Measurements from ENCODE around the gene LRCH1.

The LRCH1 gene

DNA sequence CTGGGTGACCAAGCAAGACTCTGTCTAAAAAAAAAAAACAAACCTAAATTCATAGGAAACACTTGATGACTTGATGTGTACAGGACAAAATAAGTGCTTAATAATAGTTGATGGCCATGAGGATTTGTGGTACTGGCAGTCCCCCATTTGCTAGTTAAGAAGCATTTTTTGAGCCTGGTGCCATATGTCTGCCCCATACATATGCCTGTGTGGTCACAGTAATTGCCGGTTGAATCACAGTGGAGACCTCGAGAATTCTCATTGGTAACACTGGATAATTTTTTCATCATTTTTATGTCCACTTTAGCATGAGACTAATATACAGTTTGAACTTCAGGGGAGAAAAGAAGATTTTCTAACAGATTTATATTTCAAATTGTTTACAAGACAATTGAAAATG, 79.2 kb downstream of the LRCH1 start:
- WGBS, 2 donors (ENCODE audit: extremely low coverage in 2 of 2, insufficient read length in 2 of 2, insufficient replicate concordance in 1 of 2), result no CpG with 5 or more reads among the region's 2 CpGs
- H3K27ac ChIP-seq (replicated peaks; ENCODE audit: low read length), result no peak overlapping the region

DNA sequence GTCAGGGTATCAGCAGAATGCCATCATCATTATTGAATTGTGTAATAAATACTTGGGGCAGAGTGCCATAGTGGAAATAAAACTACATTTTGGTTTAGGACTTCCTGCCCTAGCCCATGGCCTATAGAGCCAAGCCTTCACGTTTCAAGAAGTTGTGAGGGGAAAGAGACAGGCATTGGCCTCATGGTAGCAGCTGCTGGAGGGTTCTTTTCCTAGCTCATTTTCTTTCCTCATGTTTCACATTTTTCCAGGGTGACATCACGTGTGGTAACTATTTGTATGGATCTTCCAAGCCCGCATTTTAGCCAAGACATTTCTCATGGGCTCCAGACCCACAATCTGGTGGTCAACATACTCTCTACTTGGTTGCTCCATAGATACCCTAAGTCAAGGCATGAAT, 80.4 kb downstream of the LRCH1 start:
- H3K9ac ChIP-seq (ENCODE audit: low read depth, low read length, poor library complexity), result no peak overlapping the region
- peaks cover 3 to 12% of the 10 kb centered on the region in 2 donors for H3K4me1 ChIP-seq (ENCODE audit: control insufficient read depth in 2 of 2, insufficient read depth in 1 of 2, low read depth in 1 of 2, low read length in 2 of 2)
- no peak overlapping the region for H3K4me2 ChIP-seq (ENCODE audit: insufficient read depth, low read length, poor library complexity, severe bottlenecking)
- H2AFZ ChIP-seq (ENCODE audit: low read length), result no peak overlapping the region
- H4K91ac ChIP-seq (ENCODE audit: low read depth, low read length, poor library complexity), result no peak overlapping the region
- no peaks in the 10 kb centered on the region for H3K27me3 ChIP-seq (ENCODE audit: control insufficient read depth in 3 of 3, insufficient read depth in 3 of 3, low read depth in 1 of 3, low read length in 3 of 3)
- H3K23ac ChIP-seq (ENCODE audit: low read depth, low read length, poor library complexity), result no peak overlapping the region
- H3K79me1 ChIP-seq (ENCODE audit: low read depth, low read length), result no peaks in the 10 kb centered on the region
- no peak overlapping the region for H2AK5ac ChIP-seq (ENCODE audit: low read depth, low read length)
- no peak overlapping the region for H2BK5ac ChIP-seq (ENCODE audit: low read length)
- no peak for DNase-seq (ENCODE audit: low spot score)
- no peak overlapping the region for H3K18ac ChIP-seq (ENCODE audit: low read length)
- H4K8ac ChIP-seq (ENCODE audit: low read depth, low read length), result no peak overlapping the region
- H2BK12ac ChIP-seq (ENCODE audit: low read length), result no peak overlapping the region
- no peaks in the 10 kb centered on the region for H3K36me3 ChIP-seq (replicated peaks in 1 of 2; ENCODE audit: control insufficient read depth in 2 of 2, insufficient read depth in 2 of 2, low read length in 2 of 2)
- H3K4ac ChIP-seq (ENCODE audit: low read length), result no peak overlapping the region
- no peak overlapping the region for H2BK120ac ChIP-seq (ENCODE audit: low read depth, low read length)
- no peak overlapping the region for H3K27ac ChIP-seq (replicated peaks; ENCODE audit: low read length)
- H3K14ac ChIP-seq (ENCODE audit: low read length), result no peak overlapping the region
- no peak overlapping the region for H3K4me3 ChIP-seq (ENCODE audit: low read length in 2 of 2)
- WGBS, 2 donors (ENCODE audit: extremely low coverage in 2 of 2, insufficient read length in 2 of 2, insufficient replicate concordance in 1 of 2), result no CpG with 5 or more reads among the region's 3 CpGs
- no peak overlapping the region for H2BK15ac ChIP-seq (ENCODE audit: low read length)
- H3K9me3 ChIP-seq (replicated peaks in 1 of 2; ENCODE audit: control insufficient read depth in 2 of 2, insufficient read depth in 1 of 2, low read depth in 1 of 2, low read length in 2 of 2), result no peaks in the 10 kb centered on the region

More for the DNA sequence above, 79.2 kb downstream of the LRCH1 start:
- Histone ChIP-seq H3K4me2 (ENCODE audit: insufficient read depth, low read length, poor library complexity, severe bottlenecking) (no peak overlapping the region), H2BK5ac (ENCODE audit: low read length) (no peak overlapping the region), H4K8ac (ENCODE audit: low read depth, low read length) (no peak overlapping the region), H3K4me1 (ENCODE audit: control insufficient read depth in 2 of 2, insufficient read depth in 1 of 2, low read depth in 1 of 2, low read length in 2 of 2) (peaks cover 3 to 11% of the 10 kb centered on the region in 2 donors), H3K79me1 (ENCODE audit: low read depth, low read length) (no peaks in the 10 kb centered on the region), H3K27me3 (ENCODE audit: control insufficient read depth in 3 of 3, insufficient read depth in 3 of 3, low read depth in 1 of 3, low read length in 3 of 3) (no peaks in the 10 kb centered on the region), H3K36me3 (replicated peaks in 1 of 2; ENCODE audit: control insufficient read depth in 2 of 2, insufficient read depth in 2 of 2, low read length in 2 of 2) (no peaks in the 10 kb centered on the region), H4K91ac (ENCODE audit: low read depth, low read length, poor library complexity) (no peak overlapping the region), H3K4ac (ENCODE audit: low read length) (no peak overlapping the region), H3K18ac (ENCODE audit: low read length) (no peak overlapping the region), H3K9me3 (replicated peaks in 1 of 2; ENCODE audit: control insufficient read depth in 2 of 2, insufficient read depth in 1 of 2, low read depth in 1 of 2, low read length in 2 of 2) (no peaks in the 10 kb centered on the region), H2BK12ac (ENCODE audit: low read length) (no peak overlapping the region), H3K23ac (ENCODE audit: low read depth, low read length, poor library complexity) (no peak overlapping the region), H2AK5ac (ENCODE audit: low read depth, low read length) (no peak overlapping the region), H2AFZ (ENCODE audit: low read length) (no peak overlapping the region), H3K14ac (ENCODE audit: low read length) (no peak overlapping the region), H3K4me3 (ENCODE audit: low read length in 2 of 2) (no peak overlapping the region), H2BK120ac (ENCODE audit: low read depth, low read length) (no peak overlapping the region), H2BK15ac (ENCODE audit: low read length) (no peak overlapping the region), H3K9ac (ENCODE audit: low read depth, low read length, poor library complexity) (no peak overlapping the region)
- DNase-seq (ENCODE audit: low spot score), result no peak

DNA sequence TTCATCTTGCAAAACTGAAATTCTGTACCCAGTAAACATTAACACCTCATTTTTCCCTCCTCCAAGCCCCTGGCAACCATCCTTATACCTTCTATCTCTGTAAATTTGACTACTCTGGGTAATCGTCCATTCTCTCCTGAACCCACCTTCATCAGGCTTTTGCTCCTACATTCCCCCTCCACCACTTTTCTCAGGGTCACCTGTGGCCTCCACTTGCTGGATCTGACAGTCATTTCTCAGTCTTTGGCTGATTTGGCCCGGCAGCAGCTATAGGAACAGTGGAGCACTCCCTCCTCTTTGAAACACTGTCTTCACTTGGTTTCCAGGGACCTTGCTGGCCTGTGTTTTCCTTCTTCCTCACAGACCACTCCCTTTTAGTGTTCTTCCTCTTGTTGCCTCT, 83.5 kb downstream of the LRCH1 start:
- Histone ChIP-seq H3K4ac (ENCODE audit: low read length) (no peak overlapping the region), H2BK12ac (ENCODE audit: low read length) (no peak overlapping the region), H3K36me3 (replicated peaks in 1 of 2; ENCODE audit: control insufficient read depth in 2 of 2, insufficient read depth in 2 of 2, low read length in 2 of 2) (no peaks in the 10 kb centered on the region), H3K4me3 (ENCODE audit: low read length in 2 of 2) (no peak overlapping the region), H2AFZ (ENCODE audit: low read length) (no peak overlapping the region), H3K4me1 (ENCODE audit: control insufficient read depth in 2 of 2, insufficient read depth in 1 of 2, low read depth in 1 of 2, low read length in 2 of 2) (peaks cover 0 to 5% of the 10 kb centered on the region in 2 donors), H4K91ac (ENCODE audit: low read depth, low read length, poor library complexity) (no peak overlapping the region), H2AK5ac (ENCODE audit: low read depth, low read length) (no peak overlapping the region), H2BK15ac (ENCODE audit: low read length) (no peak overlapping the region), H3K9me3 (replicated peaks in 1 of 2; ENCODE audit: control insufficient read depth in 2 of 2, insufficient read depth in 1 of 2, low read depth in 1 of 2, low read length in 2 of 2) (no peaks in the 10 kb centered on the region), H3K4me2 (ENCODE audit: insufficient read depth, low read length, poor library complexity, severe bottlenecking) (no peak overlapping the region), H2BK5ac (ENCODE audit: low read length) (no peak overlapping the region), H4K8ac (ENCODE audit: low read depth, low read length) (no peak overlapping the region), H3K23ac (ENCODE audit: low read depth, low read length, poor library complexity) (no peak overlapping the region), H3K79me1 (ENCODE audit: low read depth, low read length) (no peaks in the 10 kb centered on the region), H2BK120ac (ENCODE audit: low read depth, low read length) (no peak overlapping the region), H3K27me3 (ENCODE audit: control insufficient read depth in 3 of 3, insufficient read depth in 3 of 3, low read depth in 1 of 3, low read length in 3 of 3) (no peaks in the 10 kb centered on the region), H3K18ac (ENCODE audit: low read length) (no peak overlapping the region), H3K27ac (replicated peaks; ENCODE audit: low read length) (no peak overlapping the region), H3K14ac (ENCODE audit: low read length) (no peak overlapping the region), H3K9ac (ENCODE audit: low read depth, low read length, poor library complexity) (no peak overlapping the region)
- DNase-seq (ENCODE audit: low spot score), result no peak
- WGBS, 2 donors (ENCODE audit: extremely low coverage in 2 of 2, insufficient read length in 2 of 2, insufficient replicate concordance in 1 of 2), result no CpG with 5 or more reads among the region's 2 CpGs

DNA sequence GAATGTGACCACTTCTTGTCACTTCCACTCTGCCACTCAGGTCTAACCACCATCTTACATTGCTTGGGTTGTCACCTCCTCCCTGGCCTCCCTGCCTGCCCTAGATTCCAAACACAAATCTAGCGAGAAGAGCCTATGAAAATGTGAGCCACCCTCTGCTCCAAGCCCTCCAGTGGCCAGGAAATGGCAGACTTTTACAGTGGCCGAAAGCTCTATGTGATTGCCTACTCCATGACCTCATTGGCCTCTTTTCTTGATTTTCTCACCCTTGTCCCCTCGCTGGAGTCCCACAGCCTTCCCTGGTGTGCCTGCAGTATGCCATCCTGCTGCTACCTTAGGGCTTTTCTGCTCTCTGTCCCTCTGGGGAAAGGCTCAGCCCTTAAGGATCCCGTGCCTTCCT, 84.2 kb downstream of the LRCH1 start:
- Histone ChIP-seq H3K18ac (ENCODE audit: low read length) (no peak overlapping the region), H2BK5ac (ENCODE audit: low read length) (no peak overlapping the region), H3K23ac (ENCODE audit: low read depth, low read length, poor library complexity) (no peak overlapping the region), H3K4me2 (ENCODE audit: insufficient read depth, low read length, poor library complexity, severe bottlenecking) (no peak overlapping the region), H2BK15ac (ENCODE audit: low read length) (no peak overlapping the region), H3K4me1 (ENCODE audit: control insufficient read depth in 2 of 2, insufficient read depth in 1 of 2, low read depth in 1 of 2, low read length in 2 of 2) (peaks cover 0 to 5% of the 10 kb centered on the region in 2 donors), H3K4ac (ENCODE audit: low read length) (no peak overlapping the region), H3K79me1 (ENCODE audit: low read depth, low read length) (no peaks in the 10 kb centered on the region), H3K9ac (ENCODE audit: low read depth, low read length, poor library complexity) (no peak overlapping the region), H3K9me3 (replicated peaks in 1 of 2; ENCODE audit: control insufficient read depth in 2 of 2, insufficient read depth in 1 of 2, low read depth in 1 of 2, low read length in 2 of 2) (no peaks in the 10 kb centered on the region), H3K4me3 (ENCODE audit: low read length in 2 of 2) (no peak overlapping the region), H3K36me3 (replicated peaks in 1 of 2; ENCODE audit: control insufficient read depth in 2 of 2, insufficient read depth in 2 of 2, low read length in 2 of 2) (no peaks in the 10 kb centered on the region), H4K91ac (ENCODE audit: low read depth, low read length, poor library complexity) (no peak overlapping the region), H2BK120ac (ENCODE audit: low read depth, low read length) (no peak overlapping the region), H2AK5ac (ENCODE audit: low read depth, low read length) (no peak overlapping the region), H2AFZ (ENCODE audit: low read length) (no peak overlapping the region), H3K27me3 (ENCODE audit: control insufficient read depth in 3 of 3, insufficient read depth in 3 of 3, low read depth in 1 of 3, low read length in 3 of 3) (no peaks in the 10 kb centered on the region), H3K14ac (ENCODE audit: low read length) (no peak overlapping the region), H4K8ac (ENCODE audit: low read depth, low read length) (no peak overlapping the region), H2BK12ac (ENCODE audit: low read length) (no peak overlapping the region), H3K27ac (replicated peaks; ENCODE audit: low read length) (no peak overlapping the region)
- WGBS, 2 donors (ENCODE audit: extremely low coverage in 2 of 2, insufficient read length in 2 of 2, insufficient replicate concordance in 1 of 2), result no CpG with 5 or more reads among the region's 4 CpGs
- DNase-seq (ENCODE audit: low spot score), result no peak

Measured in neuronal stem cell (in vitro differentiated cells).